HepG2 (cell line): ENCODE results near the gene CDH1. TPM values are rescaled to one million over a fixed set of nuclear protein-coding genes. Genes with fewer than 3 reads are reported as not detected.
A peak's percentile ranks its signal among the peaks of the same experiment; 100 is the strongest.

ENCODE experiments used
- AGO2 ChIP-seq: fragments of 200-400 bp; formaldehyde crosslinking; optimal IDR thresholded peaks from 2 replicates; pipeline ENCODE3; 2017; ENCODE audit warnings: mild to moderate bottlenecking, low read depth, low read length, moderate library complexity
- ATF1 ChIP-seq: IDR thresholded peaks from 2 replicates; pipeline ENCODE4 v1.6.1; 2016; ENCODE audit warnings: mild to moderate bottlenecking, control low read depth
- FOSL1 ChIP-seq: sonication (generic); formaldehyde crosslinking; IDR thresholded peaks from 2 replicates; pipeline ENCODE4 v1.9.0; 2021; ENCODE audit warnings: missing genetic modification reagents, borderline replicate concordance
- KLF9 ChIP-seq: IDR thresholded peaks from 2 replicates; pipeline ENCODE4 v1.6.1; 2016; ENCODE audit warnings: low read depth
- MAZ ChIP-seq, 2 experiments: sonication (generic) in 1 of 2; formaldehyde crosslinking in 1 of 2; IDR thresholded peaks; 2 replicates each; pipeline versions ENCODE4 v1.5.0 to v1.6.1; 2012 to 2020; ENCODE audit warnings: low read depth in 2 of 2, mild to moderate bottlenecking in 2 of 2, borderline replicate concordance in 1 of 2, improper control_type of control experiment in 1 of 2, low read length in 1 of 2, missing genetic modification reagents in 1 of 2, moderate library complexity in 1 of 2
- MBNL3 ChIP-seq: fragments of 250-450 bp; sonication (Bioruptor Pico); conservative IDR thresholded peaks from 2 replicates; pipeline ENCODE4 v1.8.0; 2022; ENCODE audit warnings: mild to moderate bottlenecking, inconsistent platforms
- NR2C2 ChIP-seq: sonication (generic); formaldehyde crosslinking; IDR thresholded peaks from 2 replicates; pipeline ENCODE4 v1.4.0; 2020; ENCODE audit warnings: missing genetic modification reagents, mild to moderate bottlenecking, moderate library complexity, borderline replicate concordance
- RFX1 ChIP-seq: fragments of 450-650 bp; IDR thresholded peaks from 2 replicates; pipeline ENCODE4 v1.6.1; 2017
- SIX1 ChIP-seq: sonication (generic); formaldehyde crosslinking; IDR thresholded peaks from 2 replicates; pipeline ENCODE4 v1.4.0; 2020; ENCODE audit warnings: missing genetic modification reagents, borderline replicate concordance
- TCF7L2 ChIP-seq: IDR thresholded peaks from 2 replicates; pipeline ENCODE4 v1.6.1; 2011; ENCODE audit warnings: mild to moderate bottlenecking, low read depth, low read length, moderate library complexity
- ZFX ChIP-seq: sonication (generic); formaldehyde crosslinking; IDR thresholded peaks from 2 replicates; pipeline ENCODE4 v1.4.0; 2020; ENCODE audit warnings: mild to moderate bottlenecking, low read depth, missing genetic modification reagents, moderate library complexity
- ZNF10 ChIP-seq: sonication (generic); formaldehyde crosslinking; IDR thresholded peaks from 2 replicates; pipeline ENCODE4 v1.4.0; 2020; ENCODE audit warnings: mild to moderate bottlenecking, low read depth, missing genetic modification reagents, borderline replicate concordance
- ZNF256 ChIP-seq: sonication (generic); formaldehyde crosslinking; conservative IDR thresholded peaks from 2 replicates; pipeline ENCODE4 v1.4.0; 2020; ENCODE audit warnings: missing genetic modification reagents
- ZNF343 ChIP-seq: sonication (generic); formaldehyde crosslinking; IDR thresholded peaks from 2 replicates; pipeline ENCODE4 v1.4.0; 2020; ENCODE audit warnings: mild to moderate bottlenecking, missing genetic modification reagents
- ZNF451 ChIP-seq: sonication (generic); formaldehyde crosslinking; IDR thresholded peaks from 2 replicates; pipeline ENCODE4 v1.5.0; 2020; ENCODE audit warnings: mild to moderate bottlenecking, missing genetic modification reagents
- ZNF75D ChIP-seq: sonication (generic); formaldehyde crosslinking; IDR thresholded peaks from 2 replicates; pipeline ENCODE4 v1.8.1; 2023; ENCODE audit warnings: missing genetic modification reagents, mild to moderate bottlenecking, borderline replicate concordance
- ZSCAN30 ChIP-seq: sonication (generic); formaldehyde crosslinking; IDR thresholded peaks from 2 replicates; pipeline ENCODE4 v1.5.0; 2020; ENCODE audit warnings: mild to moderate bottlenecking, missing genetic modification reagents
- ZZZ3 ChIP-seq: sonication (generic); formaldehyde crosslinking; IDR thresholded peaks from 2 replicates; pipeline ENCODE4 v1.4.0; 2020; ENCODE audit warnings: missing genetic modification reagents, mild to moderate bottlenecking, borderline replicate concordance
- polyA plus RNA-seq, 8 experiments: library from polyadenylated mRNA; depleted of rRNA in 3 of 8; stranded (reverse) in 7 of 8; unstranded in 1 of 8; fragments of >200 nt; fragmentation: Illumina TruSeq in 4 of 8; extraction: Trizol in 4 of 8; gene quantifications; 2 replicates each; pipeline versions ENCODE4 v1.2.1 to v1.2.3, GENCODE V29; 2011 to 2016; ENCODE audit warnings: low read depth in 4 of 8, missing spikeins in 1 of 8, mixed read lengths in 1 of 8; ENCODE audit not compliant: insufficient read depth in 1 of 8
- total RNA-seq, 5 experiments: library from RNA; depleted of rRNA; stranded (reverse); fragments of >200 nt; fragmentation: Illumina TruSeq; extraction: Trizol; gene quantifications; 2 replicates each; pipeline ENCODE4 v1.2.3, GENCODE V29; 2016; ENCODE audit warnings: low read depth in 1 of 5
- TF ChIP-seq, protein P1 (sequence below): sonication (generic); formaldehyde crosslinking; IDR thresholded peaks from 2 replicates; pipeline ENCODE4 v1.4.0; 2020; ENCODE audit warnings: mild to moderate bottlenecking, missing genetic modification reagents
- TF ChIP-seq, protein P2 (sequence below): sonication (generic); formaldehyde crosslinking; IDR thresholded peaks from 2 replicates; pipeline ENCODE4 v1.5.0; 2020; ENCODE audit warnings: mild to moderate bottlenecking, missing genetic modification reagents, moderate library complexity

Gene CDH1
- total and polyA plus RNA-seq, 2 of the 13 experiments (the other 11 are each of a cell fraction or from before 2014, with no cell fraction given) = 0.95 to 9.8 TPM

DNA sequence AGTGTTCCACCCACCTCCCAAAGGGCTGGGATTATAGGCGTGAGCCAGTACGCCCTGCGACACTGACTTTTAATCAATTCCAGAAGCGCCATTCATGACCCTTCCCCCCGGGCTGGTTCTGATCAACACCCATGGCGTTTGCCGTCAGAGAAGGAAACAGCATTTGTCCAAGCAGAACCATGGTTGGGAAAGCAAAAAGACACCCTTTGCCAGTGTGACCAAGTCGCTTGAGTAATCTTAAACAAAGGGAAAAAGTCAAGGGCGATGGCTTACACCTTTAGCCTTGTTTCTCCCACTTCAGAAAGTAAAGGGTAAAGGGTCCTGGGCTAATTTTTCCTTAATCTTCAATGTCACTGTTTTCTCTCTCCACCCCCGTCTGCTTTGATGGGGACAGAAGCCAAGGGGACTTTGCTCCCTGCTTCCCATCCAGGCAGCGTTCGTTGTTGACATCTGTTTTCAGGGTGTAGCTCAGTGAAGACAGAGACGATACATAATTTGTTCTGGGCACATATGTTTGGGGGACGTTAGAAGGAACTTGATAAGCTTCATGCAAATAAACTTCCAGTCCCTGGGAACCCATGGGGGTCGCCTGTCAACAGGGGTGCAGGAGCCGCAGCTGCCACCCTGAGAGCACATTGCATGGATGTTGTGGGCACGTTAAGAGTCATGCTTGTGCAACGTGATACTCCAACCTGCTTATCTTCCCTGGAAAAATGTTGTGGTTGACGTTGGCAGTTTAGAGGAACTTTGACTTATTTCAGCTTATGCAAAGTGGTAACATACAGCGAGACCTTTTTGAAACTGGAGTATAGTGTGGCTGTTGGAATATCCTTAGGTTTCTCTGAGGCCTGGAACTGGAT is 55.6 kb downstream of the CDH1 start (continued):
- TF ChIP-seq, protein P1, sequence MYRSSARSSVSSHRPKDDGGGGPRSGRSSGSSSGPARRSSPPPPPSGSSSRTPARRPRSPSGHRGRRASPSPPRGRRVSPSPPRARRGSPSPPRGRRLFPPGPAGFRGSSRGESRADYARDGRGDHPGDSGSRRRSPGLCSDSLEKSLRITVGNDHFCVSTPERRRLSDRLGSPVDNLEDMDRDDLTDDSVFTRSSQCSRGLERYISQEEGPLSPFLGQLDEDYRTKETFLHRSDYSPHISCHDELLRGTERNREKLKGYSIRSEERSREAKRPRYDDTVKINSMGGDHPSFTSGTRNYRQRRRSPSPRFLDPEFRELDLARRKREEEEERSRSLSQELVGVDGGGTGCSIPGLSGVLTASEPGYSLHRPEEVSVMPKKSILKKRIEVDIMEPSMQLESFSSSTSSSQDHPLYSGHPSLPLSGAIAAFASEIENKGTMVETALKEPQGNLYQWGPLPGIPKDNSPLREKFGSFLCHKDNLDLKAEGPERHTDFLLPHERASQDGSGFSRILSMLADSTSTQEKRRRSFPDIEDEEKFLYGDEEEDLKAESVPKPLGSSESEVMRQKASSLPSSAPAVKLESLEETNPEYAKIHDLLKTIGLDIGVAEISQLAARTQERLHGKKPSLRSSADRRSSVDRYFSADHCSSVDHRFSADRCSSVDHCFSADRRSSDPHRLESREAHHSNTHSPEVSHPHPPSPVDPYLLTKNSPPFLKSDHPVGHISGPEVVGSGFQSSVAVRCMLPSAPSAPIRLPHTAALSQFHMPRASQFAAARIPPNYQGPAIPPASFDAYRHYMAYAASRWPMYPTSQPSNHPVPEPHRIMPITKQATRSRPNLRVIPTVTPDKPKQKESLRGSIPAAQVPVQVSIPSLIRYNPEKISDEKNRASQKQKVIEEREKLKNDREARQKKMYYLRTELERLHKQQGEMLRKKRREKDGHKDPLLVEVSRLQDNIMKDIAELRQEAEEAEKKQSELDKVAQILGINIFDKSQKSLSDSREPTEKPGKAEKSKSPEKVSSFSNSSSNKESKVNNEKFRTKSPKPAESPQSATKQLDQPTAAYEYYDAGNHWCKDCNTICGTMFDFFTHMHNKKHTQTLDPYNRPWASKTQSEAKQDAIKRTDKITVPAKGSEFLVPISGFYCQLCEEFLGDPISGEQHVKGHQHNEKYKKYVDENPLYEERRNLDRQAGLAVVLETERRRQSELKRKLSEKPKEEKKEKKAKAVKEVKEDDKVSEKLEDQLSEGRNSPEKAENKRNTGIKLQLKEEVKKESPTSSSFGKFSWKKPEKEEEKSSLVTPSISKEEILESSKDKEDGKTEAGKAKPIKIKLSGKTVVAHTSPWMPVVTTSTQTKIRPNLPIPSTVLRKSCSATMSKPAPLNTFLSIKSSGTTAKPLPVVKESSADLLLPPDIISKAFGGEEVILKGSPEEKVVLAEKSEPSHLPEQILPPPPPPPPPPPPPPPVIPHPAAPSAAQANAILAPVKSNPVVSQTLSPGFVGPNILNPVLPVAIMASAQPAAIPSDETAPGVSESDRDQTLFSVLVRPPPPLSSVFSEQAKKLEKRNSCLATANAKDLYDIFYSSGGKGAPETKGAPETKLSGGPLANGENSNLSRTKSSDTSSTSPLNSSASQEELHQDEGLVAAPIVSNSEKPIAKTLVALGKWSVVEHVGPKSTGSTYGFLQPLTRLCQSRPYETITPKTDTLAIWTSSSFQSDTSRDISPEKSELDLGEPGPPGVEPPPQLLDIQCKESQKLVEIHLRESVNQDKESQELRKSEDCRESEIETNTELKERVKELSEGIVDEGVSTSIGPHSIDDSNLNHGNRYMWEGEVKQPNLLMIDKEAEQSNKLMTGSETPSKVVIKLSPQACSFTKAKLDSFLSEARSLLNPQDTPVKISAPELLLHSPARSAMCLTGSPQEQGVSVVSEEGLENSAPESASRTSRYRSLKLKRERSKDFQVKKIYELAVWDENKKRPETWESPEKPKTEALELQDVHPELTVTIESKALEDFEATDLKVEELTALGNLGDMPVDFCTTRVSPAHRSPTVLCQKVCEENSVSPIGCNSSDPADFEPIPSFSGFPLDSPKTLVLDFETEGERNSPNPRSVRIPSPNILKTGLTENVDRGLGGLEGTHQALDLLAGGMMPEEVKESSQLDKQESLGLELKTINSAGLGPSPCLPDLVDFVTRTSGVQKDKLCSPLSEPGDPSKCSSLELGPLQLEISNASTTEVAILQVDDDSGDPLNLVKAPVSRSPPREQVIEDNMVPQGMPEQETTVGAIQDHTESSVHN (CRISPR knock-in tag) = no peak
- TF ChIP-seq ZNF343 (no peak), NR2C2 (no peak; the same call in 1 of the 2 replicates), ZFX (CRISPR knock-in tag) (0 out of 2 replicates have a peak, but pooled peaks have one; percentile 7), ZNF451 (no peak), SIX1 (peak; percentile 92), MBNL3 (no peak), ZNF10 (CRISPR knock-in tag) (no peak), ZZZ3 (CRISPR knock-in tag) (no peak), ZNF256 (CRISPR knock-in tag) (peak; percentile 84), MAZ (IDR thresholded peaks at IDR 0.05; ENCODE audit: borderline replicate concordance, low read depth, low read length) (peak; percentile 81), MAZ (CRISPR knock-in tag; IDR thresholded peaks at IDR 0.05; ENCODE audit: low read depth) (peak; percentile 19), AGO2 (no peak), RFX1 (no peak), ZNF75D (no peak), TCF7L2 (peak; percentile 64; the same call in 1 of the 2 replicates), ATF1 (peak; percentile 80), FOSL1 (CRISPR knock-in tag) (0 out of 2 replicates have a peak, but pooled peaks have one; percentile 11), KLF9 (CRISPR knock-in tag) (0 out of 2 replicates have a peak, but pooled peaks have one; percentile 84), ZSCAN30 (CRISPR knock-in tag) (no peak)
- TF ChIP-seq, protein P2, sequence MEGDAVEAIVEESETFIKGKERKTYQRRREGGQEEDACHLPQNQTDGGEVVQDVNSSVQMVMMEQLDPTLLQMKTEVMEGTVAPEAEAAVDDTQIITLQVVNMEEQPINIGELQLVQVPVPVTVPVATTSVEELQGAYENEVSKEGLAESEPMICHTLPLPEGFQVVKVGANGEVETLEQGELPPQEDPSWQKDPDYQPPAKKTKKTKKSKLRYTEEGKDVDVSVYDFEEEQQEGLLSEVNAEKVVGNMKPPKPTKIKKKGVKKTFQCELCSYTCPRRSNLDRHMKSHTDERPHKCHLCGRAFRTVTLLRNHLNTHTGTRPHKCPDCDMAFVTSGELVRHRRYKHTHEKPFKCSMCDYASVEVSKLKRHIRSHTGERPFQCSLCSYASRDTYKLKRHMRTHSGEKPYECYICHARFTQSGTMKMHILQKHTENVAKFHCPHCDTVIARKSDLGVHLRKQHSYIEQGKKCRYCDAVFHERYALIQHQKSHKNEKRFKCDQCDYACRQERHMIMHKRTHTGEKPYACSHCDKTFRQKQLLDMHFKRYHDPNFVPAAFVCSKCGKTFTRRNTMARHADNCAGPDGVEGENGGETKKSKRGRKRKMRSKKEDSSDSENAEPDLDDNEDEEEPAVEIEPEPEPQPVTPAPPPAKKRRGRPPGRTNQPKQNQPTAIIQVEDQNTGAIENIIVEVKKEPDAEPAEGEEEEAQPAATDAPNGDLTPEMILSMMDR (CRISPR knock-in tag) = no peak
